Measurements from ENCODE around the gene MAP7D3. TPM values are rescaled to one million over a fixed set of nuclear protein-coding genes. Genes with fewer than 3 reads are reported as not detected.
"Not testable (repeated sequence)": the region's sequence is repeated elsewhere in the genome, so short reads cannot be mapped to it uniquely, and the experiment has no call there.

Gene MAP7D3
- polyA plus RNA-seq, 1 experiment, result 15.7 TPM

DNA sequence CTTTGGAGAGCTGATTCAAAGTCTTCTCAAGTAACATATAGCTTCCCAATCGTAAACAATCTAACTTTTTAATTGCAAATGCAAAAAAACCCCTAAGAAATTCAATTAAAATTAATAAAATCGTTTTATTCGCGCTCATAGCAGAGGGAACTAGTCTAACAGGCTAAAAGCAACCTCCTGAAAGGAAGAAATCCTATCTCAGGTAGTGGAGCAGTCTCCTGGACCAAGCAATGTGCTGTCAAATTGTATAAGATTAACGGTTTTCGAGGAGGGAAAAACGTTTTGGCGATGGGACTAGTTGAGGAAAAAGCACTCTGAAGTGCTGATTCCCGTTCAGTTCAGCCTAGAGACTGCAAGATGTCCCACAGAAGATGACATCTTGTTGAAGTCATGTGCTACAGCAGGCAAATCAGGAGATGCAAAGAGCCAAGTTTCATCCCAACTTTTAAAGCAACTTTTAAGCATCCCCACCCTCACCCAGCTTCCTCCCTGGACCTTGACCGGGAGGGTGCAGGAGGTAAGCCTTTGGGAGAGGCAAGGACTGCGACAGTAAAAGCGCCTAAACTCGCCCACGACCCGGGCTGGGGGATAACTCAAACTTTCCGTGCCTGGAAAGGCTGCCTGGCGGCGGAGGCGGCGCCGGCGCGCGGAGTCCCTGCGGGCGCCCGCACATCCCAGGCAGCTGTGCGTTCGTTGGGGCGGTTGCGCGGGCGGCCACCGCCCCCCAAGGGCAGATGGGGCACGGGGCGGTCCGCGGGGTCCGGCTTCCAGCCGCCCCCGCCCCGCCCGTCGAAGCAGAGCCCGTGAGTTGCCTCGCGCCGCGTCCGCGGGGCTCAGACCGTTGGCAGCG lies 784 bp downstream of the MAP7D3 start:
- ChIA-PET POLR2A (no interaction called here), CTCF (no interaction called here)
- Histone ChIP-seq H3K4me3 (ENCODE audit: low read depth, low read length) (peak overlapping the region; percentile 71), H3K36me3 (ENCODE audit: control insufficient read depth, insufficient read depth, low read length) (no peaks in the 10 kb centered on the region), H3K27me3 (ENCODE audit: control insufficient read depth, insufficient read depth, low read length) (no peaks in the 10 kb centered on the region)
- TF ChIP-seq, protein P1, sequence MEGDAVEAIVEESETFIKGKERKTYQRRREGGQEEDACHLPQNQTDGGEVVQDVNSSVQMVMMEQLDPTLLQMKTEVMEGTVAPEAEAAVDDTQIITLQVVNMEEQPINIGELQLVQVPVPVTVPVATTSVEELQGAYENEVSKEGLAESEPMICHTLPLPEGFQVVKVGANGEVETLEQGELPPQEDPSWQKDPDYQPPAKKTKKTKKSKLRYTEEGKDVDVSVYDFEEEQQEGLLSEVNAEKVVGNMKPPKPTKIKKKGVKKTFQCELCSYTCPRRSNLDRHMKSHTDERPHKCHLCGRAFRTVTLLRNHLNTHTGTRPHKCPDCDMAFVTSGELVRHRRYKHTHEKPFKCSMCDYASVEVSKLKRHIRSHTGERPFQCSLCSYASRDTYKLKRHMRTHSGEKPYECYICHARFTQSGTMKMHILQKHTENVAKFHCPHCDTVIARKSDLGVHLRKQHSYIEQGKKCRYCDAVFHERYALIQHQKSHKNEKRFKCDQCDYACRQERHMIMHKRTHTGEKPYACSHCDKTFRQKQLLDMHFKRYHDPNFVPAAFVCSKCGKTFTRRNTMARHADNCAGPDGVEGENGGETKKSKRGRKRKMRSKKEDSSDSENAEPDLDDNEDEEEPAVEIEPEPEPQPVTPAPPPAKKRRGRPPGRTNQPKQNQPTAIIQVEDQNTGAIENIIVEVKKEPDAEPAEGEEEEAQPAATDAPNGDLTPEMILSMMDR (IDR thresholded peaks at IDR 0.05; ENCODE audit: insufficient read depth, low read depth, low read length), result no peak
- no peak for DNase-seq (ENCODE audit: low read depth)

DNA sequence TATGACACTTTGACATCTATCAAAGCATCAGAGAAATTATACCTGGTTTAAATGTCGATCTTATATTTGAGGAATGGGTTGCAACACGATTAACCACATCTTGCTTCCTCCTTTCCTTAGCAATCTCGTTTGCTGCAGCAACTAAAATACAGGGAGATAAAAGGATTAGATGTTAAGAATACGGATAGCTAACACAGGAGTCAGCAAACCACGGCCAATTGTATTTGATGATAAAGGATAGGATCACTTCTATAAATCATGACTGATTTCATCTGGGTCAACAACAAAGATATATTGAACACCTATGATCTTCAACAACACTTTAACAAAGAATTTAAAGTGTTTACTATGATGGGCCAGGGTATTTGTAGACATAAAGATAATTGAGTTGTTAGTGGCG lies 5.0 kb downstream of the MAP7D3 start:
- Histone ChIP-seq H3K36me3 (ENCODE audit: control insufficient read depth, insufficient read depth, low read length) (peaks cover 9% of the 10 kb centered on the region; the same call in 1 of the 2 replicates), H3K27me3 (ENCODE audit: control insufficient read depth, insufficient read depth, low read length) (no peaks in the 10 kb centered on the region), H3K4me3 (ENCODE audit: low read depth, low read length) (no peak overlapping the region)
- TF ChIP-seq, protein P1 (IDR thresholded peaks at IDR 0.05; ENCODE audit: insufficient read depth, low read depth, low read length), result no peak
- no peak for DNase-seq (ENCODE audit: low read depth)
- ChIA-PET CTCF (interaction anchor here (0.6 kb wide), 1 partner anchor 217 kb away, joined by 3 read pairs; no protein-coding TSS in a partner anchor), POLR2A (no interaction called here)

DNA sequence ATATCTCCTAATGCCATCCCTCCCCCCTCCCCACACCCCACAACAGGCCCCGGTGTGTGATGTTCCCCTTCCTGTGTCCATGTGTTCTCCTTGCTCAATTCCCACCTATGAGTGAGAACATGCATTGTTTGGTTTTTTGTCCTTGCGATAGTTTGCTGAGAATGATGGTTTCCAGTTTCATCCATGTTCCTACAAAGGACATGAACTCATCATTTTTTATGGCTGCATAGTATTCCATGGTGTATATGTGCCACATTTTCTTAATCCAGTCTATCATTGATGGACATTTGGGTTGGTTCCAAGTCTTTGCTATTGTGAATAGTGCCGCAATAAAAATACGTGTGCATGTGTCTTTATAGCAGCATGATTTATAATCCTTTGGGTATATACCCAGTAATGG lies 13.4 kb downstream of the MAP7D3 start:
- POLR2A ChIA-PET; H3K4me3 ChIP-seq (ENCODE audit: low read depth, low read length); DNase-seq (ENCODE audit: low read depth); CTCF ChIA-PET; H3K27me3 ChIP-seq (ENCODE audit: control insufficient read depth, insufficient read depth, low read length); H3K36me3 ChIP-seq (ENCODE audit: control insufficient read depth, insufficient read depth, low read length): not testable (repeated sequence)

DNA sequence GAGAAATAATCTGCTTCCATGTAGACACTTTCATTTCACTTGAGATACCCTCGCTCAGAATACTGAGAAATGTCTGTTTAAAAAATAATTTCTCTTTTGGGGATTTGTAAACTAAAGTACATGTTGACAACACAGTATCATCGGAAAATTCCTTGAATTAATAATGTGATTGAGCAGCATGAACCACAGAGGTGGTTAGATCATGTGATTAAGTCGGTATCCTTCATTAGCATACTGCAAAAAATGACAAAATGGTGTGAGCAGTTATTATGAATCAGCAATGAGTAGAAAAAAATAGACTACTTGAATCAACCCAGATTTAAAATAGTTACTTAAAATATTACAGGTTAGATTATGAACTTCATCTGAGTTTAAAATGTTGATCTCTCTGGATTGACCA lies 14.1 kb downstream of the MAP7D3 start:
- DNase-seq (ENCODE audit: low read depth), result no peak
- Histone ChIP-seq H3K36me3 (ENCODE audit: control insufficient read depth, insufficient read depth, low read length) (no peaks in the 10 kb centered on the region), H3K27me3 (ENCODE audit: control insufficient read depth, insufficient read depth, low read length) (no peaks in the 10 kb centered on the region), H3K4me3 (ENCODE audit: low read depth, low read length) (no peak overlapping the region)
- ChIA-PET CTCF (no interaction called here), POLR2A (no interaction called here)
- TF ChIP-seq, protein P1 (IDR thresholded peaks at IDR 0.05; ENCODE audit: insufficient read depth, low read depth, low read length), result no peak

DNA sequence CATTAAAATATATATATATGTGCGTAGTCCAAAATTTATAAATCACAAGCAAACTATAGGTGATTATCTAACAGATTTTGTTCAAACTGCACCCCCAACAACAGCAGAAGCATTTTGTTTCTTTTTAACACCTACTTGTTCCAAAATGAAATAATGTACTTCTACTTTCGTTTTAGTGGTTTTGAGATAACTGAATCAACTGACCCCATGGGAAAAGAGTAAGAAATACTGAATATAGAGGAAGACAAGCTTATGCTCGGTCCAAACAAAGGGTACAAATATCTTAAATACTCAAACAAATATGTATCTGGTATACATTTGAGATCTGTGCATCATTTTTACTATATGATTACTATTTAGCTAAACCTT lies 22.4 kb downstream of the MAP7D3 start:
- no peak for DNase-seq (ENCODE audit: low read depth)
- TF ChIP-seq, protein P1 (IDR thresholded peaks at IDR 0.05; ENCODE audit: insufficient read depth, low read depth, low read length), result no peak
- no peaks in the 10 kb centered on the region for H3K27me3 ChIP-seq (ENCODE audit: control insufficient read depth, insufficient read depth, low read length)
- CTCF ChIA-PET, result no interaction called here
- peaks cover 5% of the 10 kb centered on the region; the same call in 1 of the 2 replicates for H3K36me3 ChIP-seq (ENCODE audit: control insufficient read depth, insufficient read depth, low read length)
- POLR2A ChIA-PET, result no interaction called here
- no peak overlapping the region for H3K4me3 ChIP-seq (ENCODE audit: low read depth, low read length)
